T47D (cell line): ENCODE measurements around the gene SERTAD4.
A peak's percentile ranks its signal among the peaks of the same experiment; 100 is the strongest.
"Not testable (repeated sequence)": the region's sequence is repeated elsewhere in the genome, so short reads cannot be mapped to it uniquely, and the experiment has no call there.

Experiments
- DNase-seq, 2 experiments: peaks; one replicate each; pipeline versions ENCODE4 v3.0.0 to v3.0.0-alpha.2; 2011 to 2012; ENCODE audit warnings: low read depth in 1 of 2, low spot score in 1 of 2
- JUND ChIP-seq: IDR thresholded peaks from 2 replicates; pipeline ENCODE4 v1.6.1; 2012; ENCODE audit warnings: low read depth
- in situ Hi-C: cut with HindIII; loops from 2 replicates; pipeline ENCODE4 v1.10.0; 2016; ENCODE audit warnings: low sequenced_read_pairs, low pct_unique_long_range_greater_than_20kb

SERTAD4 gene

DNA sequence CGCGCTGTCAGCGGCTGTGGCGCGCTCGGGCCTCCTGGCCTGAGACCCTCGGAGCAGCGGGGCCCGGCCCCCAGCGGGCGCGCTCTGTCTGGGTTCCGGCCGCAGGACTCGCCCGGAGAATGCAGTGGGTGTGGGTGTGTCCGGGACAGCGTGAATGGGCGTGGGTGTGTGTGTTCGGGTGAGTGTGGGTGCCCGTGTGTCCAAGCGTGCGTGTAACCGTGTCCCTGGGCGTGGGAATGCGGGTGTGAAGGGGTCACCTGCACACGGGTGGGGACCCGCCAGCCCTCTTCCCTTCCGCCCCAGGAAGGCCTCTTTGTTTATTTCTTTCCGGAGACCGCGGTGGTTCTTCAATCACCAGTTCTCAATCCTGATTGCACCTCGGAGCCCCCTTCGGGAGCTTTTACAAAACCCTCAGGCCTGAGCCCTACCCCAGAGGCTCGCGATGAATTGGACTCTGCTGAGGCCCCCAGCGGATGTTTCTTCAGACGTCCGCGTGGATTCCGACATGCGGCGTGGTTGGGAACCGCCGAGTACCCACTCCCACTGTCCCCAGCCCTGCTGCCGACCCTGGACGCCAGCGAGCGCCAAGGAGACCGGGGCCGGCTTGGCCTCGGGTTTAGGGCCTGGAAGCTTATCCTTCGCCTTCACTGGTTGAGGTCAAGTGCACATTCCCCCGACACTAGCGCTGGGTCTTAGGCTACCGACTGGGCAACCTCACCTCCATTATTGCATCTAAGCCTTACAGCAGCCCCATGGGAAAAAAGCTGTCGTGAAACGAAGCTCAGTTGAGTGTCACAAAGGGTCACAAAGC lies 19.3 kb downstream of the SERTAD4 start:
- peak in 1 of 2 experiments; percentile 75 for DNase-seq
- no peak for TF ChIP-seq JUND
- in situ Hi-C loops: no loop called here

DNA sequence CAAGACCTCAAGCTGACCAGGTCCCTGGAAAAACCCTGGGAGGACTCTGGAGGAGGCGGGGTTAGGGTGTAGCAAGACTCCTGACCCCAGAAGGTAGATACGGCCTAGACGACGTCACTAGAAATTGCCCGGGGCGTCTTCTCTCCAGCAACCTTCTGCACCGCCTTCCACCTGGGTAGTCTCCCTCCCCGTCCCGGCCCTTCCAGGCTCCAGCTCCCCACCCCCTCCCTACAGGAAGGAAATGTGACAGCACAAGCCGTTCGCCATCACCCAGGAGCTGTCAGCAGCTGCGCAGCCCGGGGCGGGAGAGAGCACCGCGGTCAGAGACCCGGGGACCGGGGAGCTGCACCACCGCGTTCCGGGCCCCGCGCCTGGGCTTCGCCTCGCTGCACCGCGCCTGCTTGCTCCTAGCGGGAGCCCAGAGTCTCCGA lies 20.0 kb downstream of the SERTAD4 start:
- in situ Hi-C loops: no loop called here
- TF ChIP-seq JUND: no peak
- no peak for DNase-seq

DNA sequence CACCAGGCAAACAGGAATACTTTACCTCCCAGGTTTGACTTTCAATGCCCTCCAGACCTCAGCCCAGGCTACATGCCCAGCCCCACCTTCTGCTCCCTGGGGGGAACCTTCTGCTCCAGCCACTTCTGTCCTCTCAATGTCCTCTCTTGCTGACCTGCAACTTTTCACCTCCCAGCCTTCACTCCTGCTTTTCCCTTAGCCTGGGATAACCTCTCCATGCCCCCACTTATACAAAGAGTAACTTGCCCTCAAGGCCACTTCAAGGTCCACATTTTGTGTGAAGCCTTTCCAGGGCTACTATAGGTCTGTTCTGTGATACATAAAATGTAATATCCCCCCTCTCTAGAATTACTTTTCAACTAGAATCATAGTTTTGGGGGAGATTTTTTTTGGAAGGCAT lies 21.7 kb downstream of the SERTAD4 start:
- in situ Hi-C loops: no loop called here
- no peak for DNase-seq
- TF ChIP-seq JUND: no peak

DNA sequence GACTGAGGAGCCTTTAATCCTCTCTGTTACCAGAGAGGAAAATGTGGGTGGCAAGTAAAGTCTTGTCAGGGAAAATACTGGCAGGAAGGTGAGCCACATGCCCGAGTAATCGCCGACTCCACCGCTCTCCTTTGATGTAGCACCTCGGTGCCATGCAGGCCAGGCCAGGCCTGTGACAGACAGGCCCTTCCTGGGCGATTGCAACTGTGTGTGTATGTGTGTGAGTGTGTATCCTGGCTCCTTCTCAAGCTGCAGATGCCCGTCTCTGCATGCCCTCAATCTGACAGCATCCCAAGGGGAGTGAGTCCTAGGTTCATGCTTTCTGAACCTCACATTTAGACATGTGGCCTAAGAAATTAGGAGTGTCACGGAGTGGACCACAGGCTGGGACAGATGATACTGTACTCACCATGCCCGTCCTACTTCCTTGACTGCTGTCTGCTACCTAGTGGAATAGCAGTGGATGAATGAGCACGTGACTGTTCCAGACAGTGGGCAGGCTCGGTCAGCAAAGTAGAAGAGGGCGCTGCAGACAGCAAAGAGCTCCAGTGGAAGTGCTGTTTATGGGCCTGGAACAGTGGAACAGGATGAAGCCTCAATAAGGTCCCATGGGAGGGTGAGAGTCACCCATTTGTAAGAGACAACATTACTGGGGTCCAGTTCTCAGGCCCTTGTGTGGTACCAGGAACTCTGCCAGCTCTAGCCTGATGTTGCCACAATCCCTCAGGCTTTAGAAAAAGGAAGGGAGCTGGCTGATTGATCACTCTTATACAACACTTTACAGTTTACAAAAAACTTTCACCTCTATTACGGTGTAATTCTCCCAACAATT lies 25.3 kb downstream of the SERTAD4 start:
- in situ Hi-C loops: no loop called here
- DNase-seq: no peak
- TF ChIP-seq JUND: no peak

DNA sequence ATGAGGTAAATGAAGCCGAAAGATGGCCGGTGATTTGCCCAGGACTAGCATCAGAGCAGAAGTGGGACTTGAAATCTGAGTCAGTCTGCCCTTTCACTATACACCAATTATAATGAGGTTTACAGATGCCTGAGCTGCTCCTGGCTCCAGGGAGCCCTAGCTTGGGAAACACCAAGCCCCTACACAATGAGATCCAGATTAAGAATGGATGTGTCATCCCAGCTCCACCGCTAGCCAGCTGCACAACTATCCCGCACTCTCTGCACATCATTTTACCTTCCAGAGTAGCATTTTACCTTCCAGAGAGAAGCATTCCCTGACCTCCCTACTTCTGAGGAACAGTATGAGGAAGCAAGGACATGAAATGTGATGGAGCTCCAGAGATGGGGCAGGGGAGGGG lies 27.0 kb downstream of the SERTAD4 start:
- no peak for DNase-seq
- in situ Hi-C loops: no loop called here
- no peak for TF ChIP-seq JUND

DNA sequence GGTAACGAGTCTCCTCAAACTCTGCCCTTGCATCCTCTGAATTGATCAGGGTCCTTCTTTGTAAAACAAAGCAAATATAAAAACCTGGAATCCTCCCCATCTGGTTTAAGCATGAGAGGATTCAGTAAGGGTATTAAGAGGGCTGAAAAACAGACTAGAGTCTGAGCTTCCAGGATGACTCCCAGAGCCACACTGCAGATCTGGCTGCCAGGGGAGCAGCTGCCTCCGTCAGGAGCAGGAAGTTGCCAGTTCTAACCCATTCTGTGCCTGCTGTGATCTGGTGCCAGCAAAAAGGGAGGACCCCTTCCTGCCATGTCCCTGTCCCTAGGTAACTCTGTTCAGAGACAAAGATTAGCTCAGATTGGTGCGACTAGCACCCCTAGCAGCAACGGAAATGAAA lies 27.5 kb downstream of the SERTAD4 start:
- DNase-seq: no peak
- in situ Hi-C loops: no loop called here
- no peak for TF ChIP-seq JUND

DNA sequence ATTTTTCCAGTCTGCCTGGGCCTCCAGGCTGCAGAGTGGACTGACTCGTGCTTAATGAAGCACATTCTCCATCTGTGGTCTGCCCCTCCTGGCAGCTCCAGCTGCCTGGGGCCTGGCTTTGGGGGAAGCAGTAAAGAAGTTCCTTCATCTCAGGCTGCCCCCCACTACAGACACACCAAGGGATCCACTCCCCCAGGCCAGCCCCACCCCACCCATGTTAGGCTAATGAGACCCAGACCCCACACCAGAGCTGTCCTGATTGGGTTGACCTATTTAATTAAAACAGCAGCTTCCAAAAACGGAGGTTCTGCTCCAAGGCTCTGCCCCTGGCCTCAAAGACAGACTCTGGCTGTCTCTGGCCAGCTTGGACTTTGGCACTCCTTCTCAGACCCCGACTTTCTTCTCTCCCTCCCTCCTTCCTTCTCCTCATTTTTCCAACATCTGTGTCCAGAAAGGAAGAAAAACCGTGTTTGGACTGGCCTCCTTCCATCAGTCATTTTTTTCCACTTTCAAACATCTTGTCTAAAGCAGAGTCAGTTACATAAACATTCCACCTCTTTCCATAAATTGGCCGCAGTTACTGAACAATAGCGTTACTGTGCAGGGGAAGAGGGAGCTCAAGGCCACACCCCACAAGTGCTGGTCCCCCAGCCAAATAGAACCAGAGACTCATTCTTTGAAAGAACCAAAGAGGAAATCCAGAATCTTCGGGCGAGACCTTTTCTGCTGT lies 29.7 kb downstream of the SERTAD4 start:
- DNase-seq: no peak
- in situ Hi-C loops: no loop called here

DNA sequence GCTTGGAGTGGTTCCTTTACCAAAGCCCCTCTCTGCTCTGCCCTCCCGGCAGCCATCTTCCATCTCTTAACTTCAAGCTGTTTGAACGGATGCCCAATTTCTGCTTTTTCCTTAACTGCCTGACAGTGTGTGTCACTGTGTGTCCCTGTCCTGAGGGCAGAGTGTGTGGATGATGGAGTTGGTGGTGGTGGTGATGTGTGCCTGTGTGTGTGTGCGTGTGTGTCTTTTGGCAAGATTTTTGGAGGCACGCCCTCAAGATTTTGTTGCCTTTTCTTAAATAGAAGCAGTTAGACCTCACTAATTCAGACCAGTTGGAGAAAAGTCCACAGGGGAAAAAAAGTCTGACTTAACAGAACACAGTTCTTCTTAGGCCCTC lies 30.3 kb downstream of the SERTAD4 start:
- in situ Hi-C loops: no loop called here
- no peak for TF ChIP-seq JUND
- no peak for DNase-seq

More for the DNA sequence above, 29.7 kb downstream of the SERTAD4 start:
- TF ChIP-seq JUND: no peak

DNA sequence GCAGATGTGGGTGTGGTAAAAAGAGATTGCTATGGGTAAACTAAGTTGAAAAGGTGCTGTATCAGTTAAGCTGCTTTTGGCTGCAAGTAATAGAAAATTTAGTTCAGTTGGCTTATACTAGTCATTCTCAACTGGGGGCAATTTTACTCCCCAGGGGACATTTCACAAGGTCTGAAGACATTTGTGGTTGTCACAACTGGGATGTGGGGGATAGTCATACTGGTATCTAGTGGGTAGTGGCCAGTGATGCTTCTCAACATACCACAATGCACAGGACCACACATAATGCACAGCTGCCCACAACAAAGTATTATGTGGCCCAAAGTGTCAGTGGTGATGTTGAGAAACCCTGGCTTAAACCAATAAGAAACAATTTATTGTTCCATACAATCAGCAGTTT lies 31.4 kb downstream of the SERTAD4 start:
- TF ChIP-seq JUND: no peak
- DNase-seq: no peak
- in situ Hi-C loops: no loop called here

DNA sequence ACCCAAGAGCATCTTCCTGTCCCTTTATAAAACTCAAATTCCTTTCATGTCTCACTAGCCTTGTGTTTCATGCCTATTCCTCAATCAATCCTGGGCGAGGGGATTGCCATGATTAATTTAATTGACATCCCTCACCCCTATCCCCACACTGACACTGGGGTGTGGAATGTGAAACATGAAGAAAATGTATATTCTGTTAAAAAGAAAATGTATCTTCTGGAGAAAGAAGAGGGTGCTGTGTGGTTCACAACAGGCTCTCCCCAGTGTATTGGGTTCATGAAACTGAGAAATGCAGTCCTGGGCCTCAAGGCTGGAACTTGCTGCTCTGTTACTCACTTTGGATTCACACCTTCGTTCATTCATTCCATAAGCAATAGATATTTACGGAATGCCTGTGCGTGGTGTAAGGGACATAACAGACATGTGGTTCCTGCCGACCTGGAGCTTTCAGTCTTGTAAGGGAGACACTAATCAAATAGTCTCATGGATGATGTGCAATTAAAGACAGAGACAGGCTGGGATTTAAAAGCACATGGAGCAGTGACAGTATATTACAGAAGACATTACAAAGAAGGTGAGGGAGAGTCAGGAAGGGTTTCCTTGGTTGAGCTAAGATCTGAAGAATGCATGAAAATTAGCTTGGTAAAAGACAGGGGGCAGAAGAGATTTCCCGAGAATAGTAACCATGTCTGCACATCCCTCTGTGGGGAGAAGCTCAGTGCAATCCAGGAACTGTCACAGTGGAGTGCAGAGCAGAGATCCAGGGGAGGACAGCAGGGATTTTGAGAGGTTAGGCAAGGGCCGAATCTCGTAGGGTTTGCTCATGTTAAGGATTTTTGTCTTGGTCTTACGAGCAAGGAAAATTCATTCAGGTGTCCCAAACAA lies 32.1 kb downstream of the SERTAD4 start:
- in situ Hi-C loops: no loop called here
- TF ChIP-seq JUND: no peak
- peak in 1 of 2 experiments; percentile 28 for DNase-seq

DNA sequence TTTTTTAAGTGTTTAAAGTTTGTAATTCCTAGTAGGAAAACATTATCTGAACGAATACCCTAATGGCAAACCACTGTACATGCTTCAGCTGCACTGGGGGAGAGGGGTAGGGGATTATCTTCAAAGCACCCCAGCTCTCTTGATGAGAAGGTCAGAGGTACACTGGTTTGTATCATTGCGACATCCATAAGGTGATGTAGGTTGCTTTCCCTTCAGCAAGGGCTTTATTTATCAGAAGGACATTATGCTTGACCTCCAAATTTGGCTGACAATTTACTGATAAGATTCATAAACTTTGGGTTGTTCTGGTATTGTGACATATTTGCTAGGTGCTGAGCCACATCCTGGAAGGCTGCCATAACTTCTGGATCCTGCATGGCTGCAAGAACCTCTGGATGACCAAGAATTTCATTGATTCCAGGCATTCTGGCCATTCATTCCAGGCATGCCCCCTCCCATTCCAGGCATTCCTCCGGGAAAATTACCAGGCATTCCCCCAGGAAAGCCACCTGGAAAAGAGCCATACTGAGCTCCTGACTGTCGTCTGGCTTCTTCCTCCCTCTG lies 32.9 kb downstream of the SERTAD4 start:
- in situ Hi-C loops, DNase-seq: not testable (repeated sequence)

DNA sequence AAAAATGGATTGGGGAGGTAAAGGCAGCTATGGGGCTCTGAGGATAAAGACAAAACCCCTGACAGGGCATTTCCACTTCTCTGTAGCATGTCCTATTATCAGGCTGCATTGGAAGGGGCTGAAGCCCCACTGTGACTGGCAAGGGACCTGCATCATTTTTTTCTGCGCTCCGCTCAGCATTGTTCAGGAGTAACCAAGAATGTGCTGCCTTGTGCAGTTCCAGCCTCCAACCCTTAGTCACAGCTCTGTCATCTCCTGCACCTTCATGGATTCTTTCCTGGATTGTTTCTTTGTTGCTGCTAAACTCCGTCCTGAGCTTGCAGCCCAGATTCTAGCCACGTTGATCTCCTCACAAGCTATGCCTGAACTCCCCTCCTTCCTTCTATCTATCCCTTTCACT lies 37.4 kb downstream of the SERTAD4 start:
- TF ChIP-seq JUND: no peak
- no peak for DNase-seq
- in situ Hi-C loops: no loop called here
